NCI-H748 treated with DMSO at 0.1 percent for 48 hours (cell line): Measurements from ENCODE around the gene PPP2R3A.
"Not testable (repeated sequence)": the region's sequence is repeated elsewhere in the genome, so short reads cannot be mapped to it uniquely, and the experiment has no call there.

Experiments used
- DNase-seq: peaks from one replicate; lab custom pipeline; 2025; lab: John Stamatoyannopoulos, UW

PPP2R3A gene

GRCh38 chr3:136106101-136106500 lies 140.6 kb downstream of the PPP2R3A start:
- no peak for DNase-seq

GRCh38 chr3:136109499-136109898 lies 144.0 kb downstream of the PPP2R3A start:
- DNase-seq, result no peak

- DNase-seq, result no peak
Measured at GRCh38 chr3:136110481-136110880, 145.0 kb downstream of the PPP2R3A start.

GRCh38 chr3:136114421-136114820 lies 148.9 kb downstream of the PPP2R3A start:
- no peak for DNase-seq

- DNase-seq, result not testable (repeated sequence)
Measured at GRCh38 chr3:136119332-136119731, 153.8 kb downstream of the PPP2R3A start.

- not testable (repeated sequence) for DNase-seq
Measured at GRCh38 chr3:136119783-136120182, 154.3 kb downstream of the PPP2R3A start.

GRCh38 chr3:136120373-136121348 lies 155.1 kb downstream of the PPP2R3A start:
- no peak for DNase-seq

DNA sequence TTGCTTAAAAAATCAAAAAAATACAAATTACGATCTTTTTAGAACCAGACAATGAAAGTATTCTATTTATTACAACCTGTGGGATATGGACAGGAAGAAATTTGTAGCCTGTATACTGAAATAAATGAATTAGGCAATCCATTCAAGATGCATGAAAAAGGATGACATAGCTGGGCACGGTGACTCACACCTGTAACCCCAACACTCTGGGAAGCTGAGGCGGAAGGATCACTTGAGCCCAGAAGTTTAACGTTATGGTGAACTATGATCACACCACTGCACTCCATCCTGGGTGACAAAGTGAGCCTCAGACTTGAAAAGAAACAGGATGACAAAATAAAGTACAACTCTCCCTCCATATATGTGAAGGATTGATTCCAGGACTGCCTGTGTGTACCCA lies 156.5 kb downstream of the PPP2R3A start:
- no peak for DNase-seq

DNA sequence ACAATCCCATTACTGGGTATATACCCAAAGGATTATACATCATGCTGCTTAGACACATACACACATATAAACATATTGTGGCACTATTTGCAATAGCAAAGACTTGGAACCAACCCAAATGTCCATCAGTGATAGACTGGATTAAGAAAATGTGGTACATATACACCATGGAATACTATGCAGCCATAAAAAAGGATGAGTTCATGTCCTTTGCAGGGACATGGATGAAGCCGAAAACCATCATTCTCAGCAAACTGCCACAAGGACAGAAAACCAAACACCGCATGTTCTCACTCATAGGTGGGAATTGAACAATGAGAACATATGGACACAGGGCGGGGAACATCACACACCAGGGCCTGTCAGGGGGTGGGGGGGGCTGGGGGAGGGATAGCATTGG lies 166.1 kb downstream of the PPP2R3A start:
- not testable (repeated sequence) for DNase-seq

DNA sequence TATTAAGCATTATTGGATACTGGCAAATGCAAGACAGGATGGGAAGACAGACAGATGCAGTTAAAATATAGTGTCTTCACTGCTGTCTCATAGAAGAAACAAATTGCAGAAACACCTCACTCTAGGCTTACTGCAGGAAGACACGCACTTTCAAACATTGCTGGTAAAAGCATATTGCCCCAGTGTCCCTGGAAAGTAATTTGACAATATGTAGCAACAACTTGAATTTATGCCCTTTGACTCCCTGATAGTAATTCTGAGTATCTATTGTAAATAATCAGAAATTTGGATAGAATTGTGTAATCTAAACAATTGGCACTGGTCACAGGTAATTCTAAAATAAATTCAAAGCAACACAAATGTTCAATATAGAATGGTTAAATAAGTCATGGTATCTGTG lies 168.6 kb downstream of the PPP2R3A start:
- DNase-seq, result no peak

- DNase-seq, result no peak
Measured at GRCh38 chr3:136135039-136135802, 169.7 kb downstream of the PPP2R3A start.

DNA sequence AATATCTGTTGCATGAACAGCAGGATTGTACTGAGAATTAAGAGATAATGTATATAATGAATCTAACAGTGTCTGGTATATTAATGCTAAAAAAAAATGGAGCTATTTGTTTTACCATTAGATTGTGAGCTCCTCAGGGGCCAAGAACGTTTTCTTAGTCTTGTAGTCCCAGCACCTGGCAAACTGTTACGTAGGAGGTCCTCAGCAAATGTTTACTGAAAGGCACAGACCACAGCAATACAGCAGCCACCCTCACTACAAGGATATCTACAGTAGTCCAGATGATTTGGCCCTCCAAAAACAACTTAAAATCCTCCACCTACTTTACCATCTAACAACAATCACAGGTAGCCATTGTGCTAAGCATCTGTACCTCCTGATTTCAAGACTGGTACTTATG lies 170.9 kb downstream of the PPP2R3A start:
- DNase-seq, result peak; percentile 62

DNA sequence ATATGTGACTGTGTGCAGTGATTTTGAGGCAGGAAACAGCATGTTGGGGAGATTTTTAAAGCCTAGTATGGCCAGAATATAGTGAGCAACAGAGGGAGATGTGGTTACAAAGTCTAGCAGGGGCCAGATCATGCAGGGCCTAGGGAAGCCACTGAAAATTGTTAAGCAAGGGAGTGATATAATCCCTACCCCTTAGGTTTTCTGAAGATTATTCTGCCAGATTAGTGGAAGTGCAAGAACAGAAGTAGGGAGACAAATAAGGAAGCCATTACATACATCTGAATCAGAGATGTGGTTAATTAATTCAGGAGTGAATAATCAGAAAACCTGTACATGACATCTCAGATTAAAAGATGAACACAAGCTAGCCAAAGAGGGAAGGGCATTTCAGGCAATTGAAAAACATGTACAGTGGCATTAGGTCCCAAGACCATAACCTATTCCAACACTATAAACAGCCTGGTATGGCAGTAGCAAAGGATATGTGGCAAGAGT lies 175.8 kb downstream of the PPP2R3A start:
- no peak for DNase-seq

- no peak for DNase-seq
Measured at GRCh38 chr3:136141891-136142290, 176.4 kb downstream of the PPP2R3A start.

- DNase-seq, result peak; percentile 42
Measured at GRCh38 chr3:136142592-136142991, 177.1 kb downstream of the PPP2R3A start.

GRCh38 chr3:136144397-136144796 lies 178.9 kb downstream of the PPP2R3A start:
- not testable (repeated sequence) for DNase-seq

DNA sequence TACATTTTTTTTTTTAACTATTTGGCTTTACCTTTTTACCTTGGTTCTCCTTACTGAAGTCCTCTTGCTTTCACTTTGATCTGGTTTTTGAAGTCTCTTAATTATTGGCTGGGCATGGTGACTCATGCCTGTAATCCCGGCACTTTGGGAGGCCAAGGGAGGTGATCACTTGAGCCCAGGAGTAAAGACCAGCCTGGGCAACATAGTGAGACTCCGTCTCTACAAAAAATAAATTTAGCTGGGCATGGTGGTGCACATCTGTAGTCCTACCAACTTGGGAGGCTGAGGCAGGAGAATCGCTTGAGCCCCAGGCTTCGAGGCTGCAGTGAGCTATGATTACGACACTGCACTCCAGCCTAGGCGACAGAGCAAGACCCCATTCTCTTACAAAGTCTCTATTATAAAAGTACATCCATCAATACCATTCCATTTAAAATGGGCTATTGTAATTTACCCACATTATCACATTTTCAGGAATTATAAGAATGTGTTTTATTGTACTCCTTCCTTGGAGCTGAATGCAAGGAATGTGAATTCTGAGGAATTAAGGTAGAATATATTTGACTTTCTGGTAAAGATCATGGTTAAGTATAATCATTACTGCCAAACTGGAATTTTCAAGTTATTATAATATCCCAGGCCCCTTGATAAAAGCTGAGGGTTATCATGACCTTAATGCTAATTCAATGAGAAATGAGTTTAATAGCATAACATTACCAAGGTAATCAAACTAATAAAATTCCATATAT lies 181.6 kb downstream of the PPP2R3A start:
- no peak for DNase-seq

GRCh38 chr3:136149667-136150066 lies 184.1 kb downstream of the PPP2R3A start:
- no peak for DNase-seq

DNA sequence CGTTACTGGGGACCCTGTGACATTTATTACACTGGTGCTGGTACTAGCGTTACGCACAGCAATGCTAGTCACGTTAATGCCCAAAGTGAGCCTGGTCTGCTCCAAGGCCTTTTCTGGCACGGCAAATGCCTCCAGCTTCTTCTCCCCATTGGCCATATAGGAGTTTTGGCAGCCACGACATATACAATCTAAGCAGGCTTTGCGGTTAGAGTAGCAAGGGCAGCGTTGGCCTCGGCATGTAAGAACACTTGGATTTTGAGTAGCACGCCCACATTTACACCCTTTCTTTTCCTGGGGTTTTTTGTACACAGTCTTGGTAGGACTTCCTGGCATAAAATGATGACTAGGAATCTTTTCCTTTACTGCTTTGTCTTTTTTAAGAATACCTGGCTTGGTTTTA lies 185.7 kb downstream of the PPP2R3A start:
- DNase-seq, result no peak

DNA sequence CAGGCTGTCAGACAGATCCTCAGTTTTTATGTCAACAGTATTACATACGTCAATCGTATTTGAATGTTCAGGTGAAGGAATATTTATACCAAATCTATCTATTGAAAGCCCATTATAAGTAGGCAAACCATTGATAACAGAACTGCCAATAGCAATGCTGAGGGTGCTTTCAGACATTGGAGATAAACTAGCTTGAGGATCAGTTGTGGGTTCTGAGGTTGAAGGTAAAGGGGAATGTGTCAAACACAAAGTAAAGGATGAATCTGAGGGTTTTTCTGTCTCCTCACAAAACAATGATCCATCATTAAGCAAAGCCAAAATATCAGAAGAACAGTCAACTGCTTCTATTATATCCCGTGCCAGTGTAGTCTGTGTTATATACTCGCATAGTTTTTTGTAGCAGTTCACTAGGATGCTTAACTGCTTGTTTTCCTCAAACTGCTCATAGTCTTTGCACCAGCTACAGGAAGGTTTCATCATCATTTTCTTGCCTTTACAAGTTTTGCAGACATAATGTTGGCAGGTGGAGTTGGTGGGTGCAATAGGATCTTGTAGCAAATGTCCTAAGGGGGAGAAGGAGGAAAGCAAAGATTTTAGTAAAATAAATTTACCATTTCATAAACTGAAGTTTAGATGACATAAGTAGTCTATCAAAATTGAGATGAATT lies 186.8 kb downstream of the PPP2R3A start:
- no peak for DNase-seq

DNA sequence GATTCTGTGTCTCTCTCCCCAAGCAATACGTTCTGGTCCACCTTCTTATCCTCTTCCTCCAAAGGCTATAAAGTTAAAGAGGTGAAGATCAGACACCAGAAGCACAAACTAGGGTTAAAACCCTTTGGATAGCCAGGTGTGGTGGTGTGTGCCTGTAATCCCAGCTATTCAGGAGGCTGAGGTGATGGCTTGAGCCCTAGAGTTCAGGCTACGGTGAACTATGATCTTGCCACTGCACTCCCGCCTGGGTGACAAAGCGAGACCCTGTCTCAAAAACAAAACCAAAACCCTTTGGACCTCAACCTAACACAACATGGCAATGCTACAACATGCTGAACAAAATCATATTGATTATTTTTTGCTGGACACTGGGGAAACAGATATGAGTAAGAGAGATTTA lies 187.4 kb downstream of the PPP2R3A start:
- DNase-seq, result no peak
